GM04504 (cell line): ENCODE measurements around the gene RUNX3.
"Not testable (repeated sequence)": the region's sequence is repeated elsewhere in the genome, so short reads cannot be mapped to it uniquely, and the experiment has no call there.

Source experiments
- DNase-seq: peaks from one replicate; pipeline ENCODE4 v3.0.0-alpha.2; 2012; ENCODE audit warnings: low read depth

RUNX3 gene

GRCh38 chr1:24900985-24901781 is 28.9 kb downstream of the RUNX3 start:
- DNase-seq, result no peak

GRCh38 chr1:24900486-24900849 is 29.6 kb downstream of the RUNX3 start:
- no peak for DNase-seq

GRCh38 chr1:24899581-24900485 is 30.2 kb downstream of the RUNX3 start:
- DNase-seq, result no peak

DNA sequence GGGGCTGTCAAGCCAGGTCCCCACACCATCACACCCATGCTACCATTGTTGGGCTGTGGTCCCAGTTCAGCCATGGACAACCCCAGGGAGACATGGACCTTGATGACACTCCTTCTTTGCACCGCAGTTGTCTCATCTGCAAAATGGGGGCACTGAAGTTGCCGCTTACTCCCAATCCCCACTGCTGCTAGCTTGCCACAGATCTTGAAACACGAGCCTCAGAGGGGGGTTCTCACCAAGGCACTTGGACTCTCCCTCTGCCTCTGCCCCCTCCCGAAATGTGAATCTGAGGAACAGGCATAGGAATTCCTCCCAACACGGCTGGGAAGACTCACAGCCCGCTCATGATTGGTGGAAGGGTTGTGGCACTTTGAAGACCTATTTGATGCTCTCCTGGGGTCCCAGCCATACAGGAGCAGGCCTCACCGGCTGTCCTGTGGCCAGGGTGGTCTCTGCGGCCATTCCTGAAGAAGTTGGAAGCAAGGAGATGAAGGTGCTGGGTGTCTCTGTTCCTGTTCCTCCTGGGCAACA is 31.1 kb downstream of the RUNX3 start:
- DNase-seq, result no peak

GRCh38 chr1:24898152-24898908 is 31.7 kb downstream of the RUNX3 start:
- no peak for DNase-seq

DNA sequence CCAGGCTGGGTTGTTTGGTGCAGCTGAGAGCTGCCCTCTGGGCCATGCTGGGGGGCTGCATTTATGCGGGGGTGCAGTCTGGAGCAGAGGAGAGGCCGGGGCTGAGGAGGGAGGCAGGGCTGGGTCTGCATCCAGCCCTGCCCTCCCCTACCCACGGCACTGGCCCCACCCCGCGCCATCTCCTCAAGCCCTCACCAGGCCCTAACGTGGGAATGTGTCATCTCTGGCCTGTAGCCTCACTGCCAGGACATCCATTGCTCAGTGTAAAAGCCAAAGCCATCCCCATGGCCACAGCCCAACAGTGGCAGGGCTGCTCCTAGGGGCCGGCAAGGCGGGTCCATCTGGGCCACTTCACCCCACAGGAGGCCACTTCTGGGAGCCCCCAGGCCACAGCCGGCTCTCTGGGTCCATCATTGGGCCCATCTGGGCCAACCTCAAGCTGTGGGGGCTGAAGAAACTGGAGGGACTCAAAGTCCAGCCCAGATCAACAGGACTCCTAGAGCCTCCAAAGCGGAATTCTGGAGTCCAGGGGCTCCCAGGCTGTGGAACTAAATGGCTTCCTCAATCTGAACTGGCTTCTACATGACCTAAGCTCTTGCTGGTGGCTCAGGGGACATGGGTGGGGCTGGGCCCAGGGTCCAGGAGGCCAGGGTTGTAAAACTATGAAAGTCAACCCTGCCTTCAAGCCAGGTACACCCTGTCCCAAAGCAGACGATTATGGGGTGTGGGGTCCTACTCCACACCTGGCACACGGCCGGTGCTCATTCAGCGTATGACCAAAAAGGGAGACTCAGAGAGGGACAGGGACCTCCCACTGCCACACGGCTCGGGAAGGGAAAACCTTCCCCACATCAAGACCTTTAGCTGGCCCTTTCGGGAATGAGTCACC is 32.6 kb downstream of the RUNX3 start:
- DNase-seq, result no peak

DNA sequence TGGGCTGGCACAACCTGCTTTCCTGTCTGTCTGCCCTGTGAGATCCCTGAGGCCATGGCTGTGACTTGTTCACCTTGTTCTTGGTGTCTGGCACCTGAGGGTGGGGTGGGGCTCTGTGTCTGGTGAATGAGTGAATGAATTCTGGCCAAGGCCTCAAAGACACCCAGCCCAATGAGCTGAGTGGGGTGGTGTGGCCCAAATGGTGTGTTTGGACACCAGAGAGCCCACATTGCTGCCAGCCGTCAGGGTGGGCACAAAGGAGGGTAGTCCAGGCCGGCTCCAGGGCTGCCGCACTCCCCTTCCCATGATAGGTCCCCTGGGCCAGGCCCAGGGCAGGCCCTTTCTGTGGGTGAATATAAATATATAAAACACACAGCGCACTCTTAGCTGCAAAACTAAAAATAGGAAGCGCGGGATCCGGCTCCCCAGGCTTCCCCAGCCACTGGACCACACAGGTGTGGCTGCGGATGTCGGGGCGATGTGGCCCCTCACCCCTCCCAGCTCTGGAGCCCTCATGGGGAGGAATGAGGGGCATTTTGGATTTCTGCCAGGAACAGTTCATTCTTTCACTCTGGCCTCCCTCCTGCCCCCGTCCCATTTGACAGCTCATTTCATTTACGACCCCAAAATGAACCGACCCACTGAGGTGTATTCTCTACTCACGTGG is 33.3 kb downstream of the RUNX3 start:
- DNase-seq, result no peak

DNA sequence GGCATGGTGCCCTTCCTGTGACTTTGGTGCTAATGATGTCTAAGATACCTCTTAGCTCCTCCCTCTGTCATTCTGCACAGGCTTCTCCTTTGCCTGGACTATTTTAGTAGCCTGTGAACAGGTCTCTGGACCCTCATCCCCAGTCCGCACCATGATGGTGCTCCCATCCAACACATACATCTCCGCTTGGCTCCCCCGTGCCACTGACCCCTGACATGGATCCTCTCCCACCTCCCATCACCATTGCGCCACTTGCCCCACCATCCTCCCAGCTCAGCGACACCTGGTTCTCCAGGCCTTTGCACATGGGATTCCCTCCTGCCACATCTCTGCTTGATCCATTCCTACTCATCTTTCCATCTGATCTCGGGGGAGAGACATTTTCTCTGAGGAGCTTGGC is 33.9 kb downstream of the RUNX3 start:
- DNase-seq, result no peak

GRCh38 chr1:24895511-24895910 is 34.6 kb downstream of the RUNX3 start:
- no peak for DNase-seq

DNA sequence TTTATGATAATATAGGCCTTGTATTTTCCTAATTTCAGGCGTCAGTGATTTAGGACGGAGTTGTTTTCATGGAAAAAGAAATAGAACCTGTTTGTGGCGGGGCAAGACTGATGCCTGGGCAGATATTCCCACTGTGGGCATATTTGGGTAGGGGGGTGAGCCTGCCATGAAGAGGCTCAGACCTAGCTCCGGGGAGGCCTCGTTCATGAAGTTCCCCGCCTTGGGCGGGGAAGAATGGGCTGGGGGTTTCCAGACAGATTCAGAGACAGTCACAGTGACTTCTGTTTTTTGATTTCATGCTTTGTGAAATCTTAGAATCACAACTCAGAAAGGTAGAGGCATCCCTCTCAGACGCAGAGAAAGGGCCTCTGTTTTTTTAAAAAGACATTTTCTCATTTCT is 36.1 kb downstream of the RUNX3 start:
- DNase-seq, result no peak

- DNase-seq, result no peak
Measured at GRCh38 chr1:24893431-24893830, 36.6 kb downstream of the RUNX3 start.

GRCh38 chr1:24892188-24893153 is 37.6 kb downstream of the RUNX3 start:
- DNase-seq, result no peak

GRCh38 chr1:24891367-24891766 is 38.7 kb downstream of the RUNX3 start:
- not testable (repeated sequence) for DNase-seq

- no peak for DNase-seq
Measured at GRCh38 chr1:24890887-24891286, 39.2 kb downstream of the RUNX3 start.

- DNase-seq, result peak; percentile 71
Measured at GRCh38 chr1:24888971-24889676, 41.0 kb downstream of the RUNX3 start.

GRCh38 chr1:24888061-24888970 is 41.8 kb downstream of the RUNX3 start:
- no peak for DNase-seq

GRCh38 chr1:24886241-24886640 is 43.8 kb downstream of the RUNX3 start:
- DNase-seq, result no peak

GRCh38 chr1:24884751-24885150 is 45.3 kb downstream of the RUNX3 start:
- DNase-seq, result no peak
